Fibroblast of lung (primary cell): ENCODE results near the gene DNAAF8. TPM values are rescaled to one million over a fixed set of nuclear protein-coding genes. Genes with fewer than 3 reads are reported as not detected.

ENCODE experiments used
- DNase-seq, 2 donors: peaks; one replicate each; pipeline versions ENCODE4 v3.0.0 to v3.0.0-alpha.2; 2010; ENCODE audit warnings: low read depth in 2 of 2
- H2AFZ ChIP-seq: 2 replicates; pipeline ENCODE4 v1.5.1; 2012; ENCODE audit warnings: low read length, control low read depth, inconsistent platforms
- H3K27ac ChIP-seq: 2 replicates; pipeline ENCODE4 v1.5.1; 2011; ENCODE audit warnings: low read length, control low read depth; ENCODE audit not compliant: insufficient read depth
- H3K27me3 ChIP-seq: 2 replicates; pipeline ENCODE4 v1.5.1; 2011; ENCODE audit warnings: mild to moderate bottlenecking, low read length; ENCODE audit not compliant: control insufficient read depth, insufficient read depth
- H3K36me3 ChIP-seq: 2 replicates; pipeline ENCODE4 v1.5.1; 2011; ENCODE audit warnings: low read length; ENCODE audit not compliant: control insufficient read depth, insufficient read depth
- H3K4me1 ChIP-seq: 2 replicates; pipeline ENCODE4 v1.5.1; 2011; ENCODE audit warnings: low read length; ENCODE audit not compliant: control insufficient read depth, insufficient read depth; ENCODE audit errors: extremely low read depth
- H3K4me2 ChIP-seq: 2 replicates; pipeline ENCODE4 v1.5.1; 2011; ENCODE audit warnings: low read length, control low read depth; ENCODE audit not compliant: insufficient read depth; ENCODE audit errors: extremely low read depth
- H3K4me3 ChIP-seq, 4 experiments: fragments of 200-600 bp in 1 of 4; sonication (generic) in 1 of 4; replicated peaks in 1 of 4; 2 replicates each; pipeline ENCODE4 v1.5.1; 2011 to 2016; ENCODE audit warnings: low read length in 4 of 4, low read depth in 3 of 4, mild to moderate bottlenecking in 3 of 4, control low read depth in 2 of 4, inconsistent platforms in 1 of 4, mixed read lengths in 1 of 4; ENCODE audit not compliant: insufficient read depth in 1 of 4; ENCODE audit errors: control extremely low read depth in 1 of 4
- H3K79me2 ChIP-seq: 2 replicates; pipeline ENCODE4 v1.5.1; 2012; ENCODE audit warnings: mild to moderate bottlenecking, low read length, inconsistent platforms; ENCODE audit not compliant: control insufficient read depth, insufficient read depth
- H3K9ac ChIP-seq: 2 replicates; pipeline ENCODE4 v1.5.1; 2011; ENCODE audit warnings: mild to moderate bottlenecking, low read length, control low read depth; ENCODE audit not compliant: insufficient read depth
- H3K9me3 ChIP-seq: 2 replicates; pipeline ENCODE4 v1.5.1; 2012; ENCODE audit warnings: low read depth, low read length; ENCODE audit not compliant: control insufficient read depth, insufficient read depth
- H4K20me1 ChIP-seq: 2 replicates; pipeline ENCODE4 v1.5.1; 2011; ENCODE audit warnings: low read length; ENCODE audit not compliant: control insufficient read depth, insufficient read depth; ENCODE audit errors: extremely low read depth
- CTCF ChIP-seq, 2 donors: IDR thresholded peaks in 1 of 2; conservative IDR thresholded peaks in 1 of 2; 1 replicate in 1 of 2; 2 replicates in 1 of 2; pipeline ENCODE4 v1.5.1; 2011 to 2012; ENCODE audit warnings: low read length in 2 of 2, control low read depth in 1 of 2, inconsistent platforms in 1 of 2, low read depth in 1 of 2, mild to moderate bottlenecking in 1 of 2
- EZH2 ChIP-seq: IDR thresholded peaks from 2 replicates; pipeline ENCODE4 v1.5.1; 2012; ENCODE audit warnings: low read length, control low read depth, mild to moderate bottlenecking; ENCODE audit errors: missing control alignments
- polyA plus RNA-seq, 2 donors: library from polyadenylated mRNA; depleted of rRNA in 1 of 2; stranded (reverse) in 1 of 2; unstranded in 1 of 2; fragments of >200 nt; gene quantifications; 2 replicates each; pipeline ENCODE4 v1.2.1, GENCODE V29; 2011 to 2012; ENCODE audit warnings: missing spikeins in 1 of 2
- total RNA-seq: library from RNA; depleted of rRNA; stranded (reverse); fragments of >200 nt; gene quantifications from 2 replicates; pipeline ENCODE4 v1.2.1, GENCODE V29; 2014

DNAAF8 gene
- total and polyA plus RNA-seq, 2 donors (not counting 1 experiment from before 2014, with no cell fraction given) = 0.50 to 0.95 TPM

GRCh38 chr16:4795828-4796572, 61.7 kb downstream of the DNAAF8 start:
- H3K27me3 ChIP-seq = no peaks in the 10 kb centered on the region
- TF ChIP-seq CTCF (conservative IDR thresholded peaks at IDR 0.05 in 1 of 2, IDR thresholded peaks at IDR 0.05 in 1 of 2; ENCODE audit: low read depth in 1 of 2, low read length in 2 of 2) = no peak
- no peak for TF ChIP-seq EZH2
- no peak overlapping the region for H3K4me3 ChIP-seq
- DNase-seq = no peak
- H3K4me2 ChIP-seq = no peak overlapping the region
- H3K9ac ChIP-seq = no peak overlapping the region
- H2AFZ ChIP-seq = no peak overlapping the region
- no peaks in the 10 kb centered on the region for H3K4me1 ChIP-seq
- H3K27ac ChIP-seq = no peak overlapping the region
- no peaks in the 10 kb centered on the region for H3K36me3 ChIP-seq
- H3K9me3 ChIP-seq = no peaks in the 10 kb centered on the region
- no peaks in the 10 kb centered on the region for H3K79me2 ChIP-seq
- no peaks in the 10 kb centered on the region for H4K20me1 ChIP-seq

GRCh38 chr16:4796982-4797804, 62.9 kb downstream of the DNAAF8 start:
- Histone ChIP-seq H3K36me3 (no peaks in the 10 kb centered on the region), H3K4me3 (no peak overlapping the region), H3K9me3 (no peaks in the 10 kb centered on the region), H3K79me2 (no peaks in the 10 kb centered on the region), H3K4me2 (no peak overlapping the region), H4K20me1 (no peaks in the 10 kb centered on the region), H2AFZ (no peak overlapping the region), H3K27ac (no peak overlapping the region), H3K27me3 (no peaks in the 10 kb centered on the region), H3K9ac (no peak overlapping the region), H3K4me1 (peaks cover 2% of the 10 kb centered on the region)
- no peak for DNase-seq
- no peak for TF ChIP-seq EZH2
- TF ChIP-seq CTCF (conservative IDR thresholded peaks at IDR 0.05 in 1 of 2, IDR thresholded peaks at IDR 0.05 in 1 of 2; ENCODE audit: low read depth in 1 of 2, low read length in 2 of 2) = no peak

GRCh38 chr16:4797805-4798252, 63.5 kb downstream of the DNAAF8 start:
- no peak overlapping the region for H3K4me3 ChIP-seq
- H3K9me3 ChIP-seq = no peaks in the 10 kb centered on the region
- no peaks in the 10 kb centered on the region for H3K79me2 ChIP-seq
- H2AFZ ChIP-seq = no peak overlapping the region
- no peaks in the 10 kb centered on the region for H3K36me3 ChIP-seq
- H3K4me2 ChIP-seq = no peak overlapping the region
- no peaks in the 10 kb centered on the region for H4K20me1 ChIP-seq
- no peak overlapping the region for H3K9ac ChIP-seq
- no peak for DNase-seq
- no peak overlapping the region for H3K27ac ChIP-seq
- no peaks in the 10 kb centered on the region for H3K27me3 ChIP-seq
- TF ChIP-seq CTCF (conservative IDR thresholded peaks at IDR 0.05 in 1 of 2, IDR thresholded peaks at IDR 0.05 in 1 of 2; ENCODE audit: low read depth in 1 of 2, low read length in 2 of 2) (no peak), EZH2 (no peak)
- H3K4me1 ChIP-seq = peaks cover 2% of the 10 kb centered on the region
